Measurements from ENCODE around the gene ERGIC3. TPM values are rescaled to one million over a fixed set of nuclear protein-coding genes. Genes with fewer than 3 reads are reported as not detected.

Gene ERGIC3
- total RNA-seq, 1 experiment from 2014 or later = 341 TPM

- Histone ChIP-seq H3K9me2 (ENCODE audit: insufficient read depth) (no peaks in the 10 kb centered on the region), H3F3A (ENCODE audit: insufficient read depth, low read depth) (peaks cover 5% of the 10 kb centered on the region; the same call in 1 of the 2 replicates), H3K4me3 (no peak overlapping the region), H4K20me1 (ENCODE audit: insufficient read depth) (no peaks in the 10 kb centered on the region), H3K36me3 (ENCODE audit: low read depth) (peaks cover 13% of the 10 kb centered on the region; the same call in 1 of the 2 replicates), H3K4me2 (no peak overlapping the region), H3K79me2 (ENCODE audit: low read depth) (peaks cover 13% of the 10 kb centered on the region), H2AFZ (no peak overlapping the region), H3K9me3 (ENCODE audit: insufficient read depth, low read depth) (no peaks in the 10 kb centered on the region), H3K27ac (no peak overlapping the region), H3K27me3 (ENCODE audit: insufficient read depth, low read depth) (no peaks in the 10 kb centered on the region), H3K4me1 (replicated peaks; ENCODE audit: insufficient read depth) (0 out of 2 replicates have a peak, but pooled peaks cover 3% of the 10 kb centered on the region)
- no peak for DNase-seq
- no TSS peak for BruUV-seq (replicated peaks)
- CTCF ChIA-PET = interaction anchor here (0.6 kb wide), 1 partner anchor 14 kb away, joined by 3 read pairs; no protein-coding TSS in a partner anchor
- POLR2A ChIA-PET (ENCODE audit: unreplicated experiment) = no interaction called here
- intact Hi-C loops (cut with micrococcal nuclease; ENCODE audit: unreplicated experiment) = no loop called here
- no peak for TF ChIP-seq CTCF (conservative IDR thresholded peaks at IDR 0.05)
- TF ChIP-seq EZH2 (IDR thresholded peaks at IDR 0.05; ENCODE audit: low read depth) = no peak
Observed at GRCh38 chr20:35600176-35600992, 58.5 kb downstream of the ERGIC3 start.

- no TSS peak for BruUV-seq (replicated peaks)
- Histone ChIP-seq H3K9me2 (ENCODE audit: insufficient read depth) (no peaks in the 10 kb centered on the region), H2AFZ (no peak overlapping the region), H3K27ac (no peak overlapping the region), H3K4me1 (replicated peaks; ENCODE audit: insufficient read depth) (peaks cover 11% of the 10 kb centered on the region), H3F3A (ENCODE audit: insufficient read depth, low read depth) (peaks cover 5% of the 10 kb centered on the region; the same call in 1 of the 2 replicates), H4K20me1 (ENCODE audit: insufficient read depth) (no peaks in the 10 kb centered on the region), H3K36me3 (ENCODE audit: low read depth) (peaks cover 13% of the 10 kb centered on the region; the same call in 1 of the 2 replicates), H3K4me2 (no peak overlapping the region), H3K9me3 (ENCODE audit: insufficient read depth, low read depth) (no peaks in the 10 kb centered on the region), H3K79me2 (ENCODE audit: low read depth) (peaks cover 22% of the 10 kb centered on the region), H3K4me3 (no peak overlapping the region), H3K27me3 (ENCODE audit: insufficient read depth, low read depth) (no peaks in the 10 kb centered on the region)
- TF ChIP-seq EZH2 (IDR thresholded peaks at IDR 0.05; ENCODE audit: low read depth) = no peak
- TF ChIP-seq CTCF (conservative IDR thresholded peaks at IDR 0.05) = no peak
- DNase-seq = no peak
- intact Hi-C loops (cut with micrococcal nuclease; ENCODE audit: unreplicated experiment) = no loop called here
- POLR2A ChIA-PET (ENCODE audit: unreplicated experiment) = no interaction called here
- CTCF ChIA-PET = interaction anchor here (0.6 kb wide), 1 partner anchor 13 kb away, joined by 3 read pairs; no protein-coding TSS in a partner anchor
Observed at GRCh38 chr20:35600993-35601973, 59.4 kb downstream of the ERGIC3 start.

- H3K79me2 ChIP-seq (ENCODE audit: low read depth) = peaks cover 29% of the 10 kb centered on the region
- H3K9me3 ChIP-seq (ENCODE audit: insufficient read depth, low read depth) = no peaks in the 10 kb centered on the region
- H3K36me3 ChIP-seq (ENCODE audit: low read depth) = peaks cover 13% of the 10 kb centered on the region; the same call in 1 of the 2 replicates
- H3K4me3 ChIP-seq = no peak overlapping the region
- no peaks in the 10 kb centered on the region for H4K20me1 ChIP-seq (ENCODE audit: insufficient read depth)
- no peak overlapping the region for H2AFZ ChIP-seq
- ChIA-PET CTCF (no interaction called here), POLR2A (ENCODE audit: unreplicated experiment) (no interaction called here)
- no peak for DNase-seq
- peaks cover 2% of the 10 kb centered on the region; the same call in 1 of the 2 replicates for H3F3A ChIP-seq (ENCODE audit: insufficient read depth, low read depth)
- H3K4me2 ChIP-seq = no peak overlapping the region
- BruUV-seq (replicated peaks) = no TSS peak
- no peaks in the 10 kb centered on the region for H3K27me3 ChIP-seq (ENCODE audit: insufficient read depth, low read depth)
- no peak overlapping the region for H3K27ac ChIP-seq
- intact Hi-C loops (cut with micrococcal nuclease; ENCODE audit: unreplicated experiment) = no loop called here
- peaks cover 15% of the 10 kb centered on the region for H3K4me1 ChIP-seq (replicated peaks; ENCODE audit: insufficient read depth)
- TF ChIP-seq CTCF (conservative IDR thresholded peaks at IDR 0.05) = no peak
- no peak for TF ChIP-seq EZH2 (IDR thresholded peaks at IDR 0.05; ENCODE audit: low read depth)
- no peaks in the 10 kb centered on the region for H3K9me2 ChIP-seq (ENCODE audit: insufficient read depth)
Observed at GRCh38 chr20:35601990-35602389, 60.1 kb downstream of the ERGIC3 start.

Measured in PC-9 (cell line).